Measurements from ENCODE around the gene DMRTA2. TPM values are rescaled to one million over a fixed set of nuclear protein-coding genes. Genes with fewer than 3 reads are reported as not detected.

The DMRTA2 gene
- total and polyA plus RNA-seq, 2 donors (not counting 3 experiments of a cell fraction or from before 2014, with no cell fraction given), result not detected

- H3K4me1 ChIP-seq (ENCODE audit: control insufficient read depth, extremely low read depth, insufficient read depth, low read length), result no peaks in the 10 kb centered on the region
- TF ChIP-seq EZH2 (IDR thresholded peaks at IDR 0.05; ENCODE audit: borderline replicate concordance, low read depth, low read length, severe bottlenecking) (no peak), MYC (IDR thresholded peaks at IDR 0.05; ENCODE audit: low read depth, low read length) (no peak), CTCF (IDR thresholded peaks at IDR 0.05; ENCODE audit: extremely low read depth in 1 of 2, insufficient read depth in 1 of 2, low read depth in 1 of 2, low read length in 2 of 2) (no peak), POLR2A (IDR thresholded peaks at IDR 0.05; ENCODE audit: low read depth, low read length) (no peak), MAX (IDR thresholded peaks at IDR 0.05; ENCODE audit: insufficient read depth, insufficient read length) (no peak), FOS (IDR thresholded peaks at IDR 0.05; ENCODE audit: borderline replicate concordance, insufficient read depth, low read length) (no peak), JUN (IDR thresholded peaks at IDR 0.05; ENCODE audit: borderline replicate concordance, insufficient read depth, insufficient read length, low read depth) (no peak), POLR2AphosphoS5 (IDR thresholded peaks at IDR 0.05; ENCODE audit: insufficient read depth, low read depth, low read length) (no peak), GATA2 (IDR thresholded peaks at IDR 0.05; ENCODE audit: insufficient read depth, insufficient read length, low read depth, low read length) (no peak)
- POLR2A ChIA-PET, result no interaction called here
- H4K20me1 ChIP-seq (replicated peaks; ENCODE audit: control insufficient read depth, extremely low read depth, insufficient read depth, low read length), result no peaks in the 10 kb centered on the region
- H3K9me3 ChIP-seq (replicated peaks; ENCODE audit: control insufficient read depth, insufficient read depth, low read length), result no peaks in the 10 kb centered on the region
- no peaks in the 10 kb centered on the region for H3K36me3 ChIP-seq (ENCODE audit: control insufficient read depth in 2 of 2, extremely low read depth in 1 of 2, insufficient read depth in 2 of 2, low read length in 2 of 2)
- no peaks in the 10 kb centered on the region for H3K79me2 ChIP-seq (ENCODE audit: control insufficient read depth, insufficient read depth, low read length)
- intact Hi-C loops (cut with micrococcal nuclease) (no loop called here), dilution Hi-C loops (cut with MboI; ENCODE audit: extremely low pct_ligation_motif_present, low sequenced_read_pairs) (no loop called here)
- no TSS peak for BruUV-seq (replicated peaks)
- H3K4me2 ChIP-seq (ENCODE audit: insufficient read depth, low read length), result no peak overlapping the region
- H3K27ac ChIP-seq (ENCODE audit: insufficient read depth, low read depth, low read length), result no peak overlapping the region
- FAIRE-seq, result no peak
- H3K4me3 ChIP-seq (replicated peaks in 1 of 3; ENCODE audit: insufficient read depth in 1 of 3, low read depth in 1 of 3, low read length in 3 of 3), result no peak overlapping the region
- H3K27me3 ChIP-seq (ENCODE audit: control insufficient read depth in 2 of 2, insufficient read depth in 2 of 2, low read length in 2 of 2), result no peaks in the 10 kb centered on the region
- H3K9ac ChIP-seq (replicated peaks; ENCODE audit: extremely low read depth, insufficient read depth, low read length), result no peak overlapping the region
- DNase-seq (ENCODE audit: low read depth, low spot score), result no peak
- CTCF ChIA-PET, result no interaction called here
- H2AFZ ChIP-seq (ENCODE audit: low read depth, low read length), result no peak overlapping the region
- no peaks in the 10 kb centered on the region for H3K9me1 ChIP-seq (replicated peaks; ENCODE audit: control insufficient read depth, extremely low read depth, insufficient read depth, low read length)
These were observed 24.7 kb upstream of the DMRTA2 start for GRCh38 chr1:50447961-50448360.

Measured in endothelial cell of umbilical vein (primary cell).